ENCODE data around the gene SLC29A4.

Gene SLC29A4

GRCh38 chr7:5330288-5330687 lies 47.5 kb downstream of the SLC29A4 start:
- no peak for DNase-seq

GRCh38 chr7:5332579-5332978 lies 49.8 kb downstream of the SLC29A4 start:
- no peak for DNase-seq

- no peak for DNase-seq
Measured at GRCh38 chr7:5333121-5334045, 50.6 kb downstream of the SLC29A4 start.

- DNase-seq = no peak
Measured at GRCh38 chr7:5334671-5335070, 51.9 kb downstream of the SLC29A4 start.

DNA sequence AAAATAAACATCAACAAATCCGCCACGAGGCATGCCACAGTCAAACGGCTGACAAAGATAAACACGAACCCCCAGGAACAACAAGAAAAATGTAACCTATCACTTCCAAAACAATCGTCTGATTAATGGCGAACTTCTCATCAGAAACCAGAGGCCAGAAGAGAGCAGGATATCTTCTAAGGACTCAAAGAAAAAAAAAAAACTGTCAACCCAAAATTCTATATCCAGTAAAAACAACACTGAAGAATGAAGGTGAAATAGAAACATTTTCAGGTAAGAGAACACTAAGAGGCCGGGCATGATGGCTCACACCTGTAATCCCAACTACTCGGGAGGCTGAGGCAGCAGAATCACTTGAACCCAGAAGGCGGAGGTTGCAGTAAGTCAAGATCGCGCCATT lies 54.3 kb downstream of the SLC29A4 start:
- no peak for DNase-seq

GRCh38 chr7:5339955-5340354 lies 57.2 kb downstream of the SLC29A4 start:
- no peak for DNase-seq

- no peak for DNase-seq
Measured at GRCh38 chr7:5342631-5343030, 59.9 kb downstream of the SLC29A4 start.

DNA sequence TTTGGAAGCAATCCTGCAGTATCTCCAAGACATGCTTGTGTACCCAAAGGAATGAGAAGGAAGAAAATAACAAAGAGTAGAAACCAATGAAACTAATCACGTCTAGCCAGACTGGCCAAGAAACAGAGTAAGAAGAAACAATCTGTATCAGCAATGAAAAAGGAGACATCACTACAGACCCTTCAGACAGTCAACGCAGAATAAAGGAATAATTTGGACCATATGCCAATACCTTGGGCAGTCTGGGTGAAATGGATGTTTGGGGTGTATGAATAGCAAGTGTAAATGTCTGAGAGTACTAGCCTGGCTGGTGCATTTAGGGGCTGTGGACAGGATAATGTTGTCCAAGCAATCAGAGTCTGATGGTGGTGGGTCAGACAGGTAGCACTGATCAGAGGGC lies 61.1 kb downstream of the SLC29A4 start:
- no peak for DNase-seq

DNA sequence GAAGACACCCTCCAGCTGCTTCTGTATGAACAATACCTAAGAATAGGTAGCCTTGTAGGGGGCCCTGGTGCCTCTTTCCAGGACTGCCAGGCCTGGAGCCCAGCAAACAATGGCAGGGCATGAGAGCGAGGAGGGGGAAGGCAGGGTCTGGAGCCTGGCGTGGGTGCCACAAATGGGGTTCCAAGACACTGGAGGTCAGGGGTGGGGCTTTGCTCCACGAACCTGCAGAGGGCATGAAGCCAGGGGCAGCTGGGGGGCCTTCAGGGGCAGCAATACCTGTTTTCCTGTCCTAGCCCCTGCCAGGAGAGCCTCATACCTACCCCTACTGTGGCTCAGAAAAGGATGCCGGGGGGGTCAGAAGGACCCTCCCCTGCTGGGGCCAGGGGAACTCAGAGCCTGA lies 61.6 kb downstream of the SLC29A4 start:
- no peak for DNase-seq

DNA sequence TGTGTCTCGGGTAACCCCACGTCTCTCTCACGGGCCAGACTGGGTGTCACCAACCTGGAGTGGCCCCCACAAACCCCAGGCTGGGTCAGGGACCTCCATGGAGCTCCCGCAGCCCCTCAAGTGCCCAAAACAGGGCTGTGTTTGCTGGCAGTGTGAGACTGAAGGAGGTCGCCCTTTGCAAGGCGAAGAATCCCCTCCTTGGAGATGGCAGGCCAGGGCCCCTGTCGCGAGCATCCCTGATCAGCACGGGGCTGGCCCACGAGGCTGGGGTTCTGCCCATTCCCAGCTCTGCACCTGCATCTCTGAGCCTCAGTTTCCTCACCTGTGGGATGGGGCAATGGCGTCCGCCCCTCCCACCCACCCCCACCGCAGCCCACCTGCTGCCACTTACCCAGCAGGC lies 62.4 kb downstream of the SLC29A4 start:
- DNase-seq = no peak

DNA sequence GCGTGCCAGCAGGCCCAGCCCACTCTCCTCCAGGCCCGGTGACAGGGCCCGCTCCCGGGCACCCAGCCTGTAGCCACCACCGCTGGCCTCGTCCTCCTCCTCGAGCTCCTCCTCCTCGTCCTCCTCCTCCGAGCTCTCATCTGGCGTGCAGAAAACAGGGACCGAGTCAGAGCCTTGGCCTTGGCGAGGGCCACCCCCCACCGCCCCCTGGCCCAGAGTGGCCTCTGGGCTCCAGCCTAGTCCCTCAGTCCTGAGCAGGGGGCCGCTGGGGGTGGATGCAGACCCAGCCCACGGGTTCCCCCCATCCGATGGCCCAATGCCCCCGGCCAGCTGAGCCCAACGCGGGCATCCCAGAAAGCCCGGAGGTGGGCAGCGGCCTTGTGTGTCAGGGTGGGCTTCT lies 62.9 kb downstream of the SLC29A4 start:
- no peak for DNase-seq

DNA sequence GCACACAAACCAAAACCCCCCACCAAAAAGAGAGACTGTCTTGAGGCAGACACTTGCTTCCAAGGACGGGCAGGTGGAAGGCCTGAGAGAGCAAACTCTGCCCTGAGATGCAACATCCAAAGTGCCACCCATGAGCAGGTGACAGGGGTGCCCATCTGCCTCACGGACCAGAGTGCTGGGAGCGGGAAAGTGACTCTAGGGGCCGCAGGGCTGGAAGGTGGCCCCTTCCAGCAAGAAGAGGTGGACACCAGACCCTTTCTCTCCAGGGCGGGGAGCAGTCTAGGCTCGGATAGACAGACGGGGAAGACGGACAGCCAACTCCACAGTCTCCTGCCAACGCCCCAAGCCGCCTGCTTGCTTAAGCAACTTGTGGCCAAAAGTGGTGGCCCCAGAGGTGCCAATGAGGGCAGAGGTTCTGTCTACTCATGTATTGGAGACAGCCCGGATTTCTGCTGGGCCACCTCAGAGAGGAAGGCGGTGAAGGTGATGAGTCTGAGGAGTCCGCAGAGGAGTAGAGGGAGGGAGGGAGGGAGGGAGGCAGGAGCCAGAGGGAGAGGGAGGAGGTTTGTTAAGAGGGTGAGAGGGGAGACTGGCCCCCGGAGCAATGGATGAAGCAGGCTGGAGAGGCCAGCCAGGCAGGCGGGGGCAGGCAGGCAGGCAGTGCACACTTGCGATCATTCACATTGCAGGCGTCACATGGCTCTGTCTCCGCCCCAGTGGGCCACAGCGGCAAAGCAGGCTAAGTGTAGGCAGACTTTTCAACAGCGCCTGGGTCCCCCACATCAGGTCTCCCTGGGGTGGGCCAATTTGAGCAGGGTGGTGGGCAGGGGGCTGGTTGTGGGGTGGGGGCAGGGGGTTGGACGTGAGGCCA lies 65.6 kb downstream of the SLC29A4 start:
- no peak for DNase-seq

- DNase-seq = no peak
Measured at GRCh38 chr7:5349005-5349380, 66.2 kb downstream of the SLC29A4 start.

GRCh38 chr7:5349437-5350173 lies 66.9 kb downstream of the SLC29A4 start:
- no peak for DNase-seq

- no peak for DNase-seq
Measured at GRCh38 chr7:5350174-5350463, 67.4 kb downstream of the SLC29A4 start.

- no peak for DNase-seq
Measured at GRCh38 chr7:5350600-5351385, 68.0 kb downstream of the SLC29A4 start.

- DNase-seq = no peak
Measured at GRCh38 chr7:5351507-5352265, 68.9 kb downstream of the SLC29A4 start.

- DNase-seq = no peak
Measured at GRCh38 chr7:5352440-5353010, 69.8 kb downstream of the SLC29A4 start.

- DNase-seq = no peak
Measured at GRCh38 chr7:5354460-5355232, 71.9 kb downstream of the SLC29A4 start.
